ENCODE results near the gene SATB1. TPM values are rescaled to one million over a fixed set of nuclear protein-coding genes. Genes with fewer than 3 reads are reported as not detected.

Gene SATB1
- total and polyA plus RNA-seq, 2 of the 8 experiments (the other 6 are each of a cell fraction or from before 2014, with no cell fraction given) = 18.8 to 28.0 TPM

GRCh38 chr3:18422972-18423371 is 2.2 kb downstream of the SATB1 start (continued):
- TF ChIP-seq CHD7 (IDR thresholded peaks at IDR 0.05; ENCODE audit: insufficient replicate concordance, low read length) = no peak

All from H1 (cell line).